ENCODE measurements around the gene SETX.

SETX gene

DNA sequence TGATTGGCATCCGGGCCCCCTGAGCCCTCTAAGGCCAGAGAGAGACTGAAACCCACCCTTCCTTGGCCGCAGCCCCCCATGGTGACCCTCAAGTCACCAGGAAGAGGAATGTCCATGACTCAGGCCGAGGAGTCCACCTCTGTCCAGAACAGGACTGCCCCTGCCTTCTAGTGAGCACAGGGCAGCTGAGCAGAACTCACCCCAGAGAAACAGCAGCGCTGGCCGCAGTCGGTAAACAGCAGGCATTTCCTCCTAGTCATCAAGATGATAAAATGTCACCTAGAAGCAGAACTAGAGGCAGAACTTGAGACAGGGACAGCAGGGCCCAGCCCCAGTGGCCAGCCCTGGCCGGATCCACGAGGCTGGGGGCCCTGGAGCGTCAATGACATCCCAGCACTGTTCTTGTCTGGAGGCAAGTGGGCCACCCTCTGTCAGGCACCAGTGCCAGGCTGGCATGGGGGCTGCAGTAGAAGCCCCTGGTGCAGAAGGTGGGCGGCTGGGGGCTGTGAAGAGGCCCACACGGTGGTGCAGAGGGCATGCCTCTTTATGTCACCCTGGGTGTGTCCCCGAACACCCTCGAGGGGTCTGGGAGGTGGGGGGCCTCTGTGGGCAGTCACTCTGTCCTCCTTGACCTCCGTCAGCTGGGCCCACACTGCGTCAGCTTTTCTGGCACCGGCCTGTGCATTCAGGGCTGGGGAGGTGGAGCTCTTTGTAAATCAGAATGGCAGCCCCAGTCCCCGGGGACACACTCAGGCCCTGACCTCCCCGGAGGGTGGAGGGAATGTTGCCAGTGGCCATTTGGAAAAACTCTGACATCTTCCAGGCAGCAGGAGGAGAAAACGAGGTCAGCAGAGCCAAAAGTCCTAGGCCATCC lies 110.0 kb downstream of the SETX start:
- Histone ChIP-seq H3K4me3 (ENCODE audit: low read length) (no peak overlapping the region), H3K9ac (ENCODE audit: low read length) (no peak overlapping the region), H3K4me1 (ENCODE audit: control insufficient read depth, insufficient read depth, low read length) (peaks cover 3% of the 10 kb centered on the region), H3K36me3 (ENCODE audit: control insufficient read depth, insufficient read depth, low read length, severe bottlenecking) (no peaks in the 10 kb centered on the region), H3K27me3 (replicated peaks; ENCODE audit: control insufficient read depth, insufficient read depth, low read length) (peaks cover 34% of the 10 kb centered on the region), H3K9me3 (ENCODE audit: control insufficient read depth, low read length) (no peaks in the 10 kb centered on the region)
- DNase-seq (ENCODE audit: low read depth): no peak

- peaks cover 3% of the 10 kb centered on the region for H3K4me1 ChIP-seq (ENCODE audit: control insufficient read depth, insufficient read depth, low read length)
- no peaks in the 10 kb centered on the region for H3K9me3 ChIP-seq (ENCODE audit: control insufficient read depth, low read length)
- H3K4me3 ChIP-seq (ENCODE audit: low read length): no peak overlapping the region
- H3K9ac ChIP-seq (ENCODE audit: low read length): no peak overlapping the region
- peaks cover 35% of the 10 kb centered on the region for H3K27me3 ChIP-seq (replicated peaks; ENCODE audit: control insufficient read depth, insufficient read depth, low read length)
- no peaks in the 10 kb centered on the region for H3K36me3 ChIP-seq (ENCODE audit: control insufficient read depth, insufficient read depth, low read length, severe bottlenecking)
- no peak for DNase-seq (ENCODE audit: low read depth)
Measured at GRCh38 chr9:132243156-132244074, 111.4 kb downstream of the SETX start.

GRCh38 chr9:132242621-132243155 lies 112.1 kb downstream of the SETX start:
- peaks cover 3% of the 10 kb centered on the region for H3K4me1 ChIP-seq (ENCODE audit: control insufficient read depth, insufficient read depth, low read length)
- H3K36me3 ChIP-seq (ENCODE audit: control insufficient read depth, insufficient read depth, low read length, severe bottlenecking): no peaks in the 10 kb centered on the region
- DNase-seq (ENCODE audit: low read depth): no peak
- peaks cover 36% of the 10 kb centered on the region for H3K27me3 ChIP-seq (replicated peaks; ENCODE audit: control insufficient read depth, insufficient read depth, low read length)
- no peaks in the 10 kb centered on the region for H3K9me3 ChIP-seq (ENCODE audit: control insufficient read depth, low read length)
- peak overlapping the region; percentile 69 for H3K4me3 ChIP-seq (ENCODE audit: low read length)
- no peak overlapping the region for H3K9ac ChIP-seq (ENCODE audit: low read length)

DNA sequence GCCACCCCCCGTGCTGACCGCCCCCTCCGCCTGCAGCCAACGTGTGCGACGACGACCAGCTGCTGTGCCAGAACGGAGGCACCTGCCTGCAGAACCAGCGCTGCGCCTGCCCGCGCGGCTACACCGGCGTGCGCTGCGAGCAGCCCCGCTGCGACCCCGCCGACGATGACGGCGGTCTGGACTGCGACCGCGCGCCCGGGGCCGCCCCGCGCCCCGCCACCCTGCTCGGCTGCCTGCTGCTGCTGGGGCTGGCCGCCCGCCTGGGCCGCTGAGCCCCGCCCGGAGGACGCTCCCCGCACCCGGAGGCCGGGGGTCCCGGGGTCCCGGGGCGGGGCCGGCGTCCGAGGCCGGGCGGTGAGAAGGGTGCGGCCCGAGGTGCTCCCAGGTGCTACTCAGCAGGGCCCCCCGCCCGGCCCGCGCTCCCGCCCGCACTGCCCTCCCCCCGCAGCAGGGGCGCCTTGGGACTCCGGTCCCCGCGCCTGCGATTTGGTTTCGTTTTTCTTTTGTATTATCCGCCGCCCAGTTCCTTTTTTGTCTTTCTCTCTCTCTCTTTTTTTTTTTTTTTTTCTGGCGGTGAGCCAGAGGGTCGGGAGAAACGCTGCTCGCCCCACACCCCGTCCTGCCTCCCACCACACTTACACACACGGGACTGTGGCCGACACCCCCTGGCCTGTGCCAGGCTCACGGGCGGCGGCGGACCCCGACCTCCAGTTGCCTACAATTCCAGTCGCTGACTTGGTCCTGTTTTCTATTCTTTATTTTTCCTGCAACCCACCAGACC lies 112.8 kb downstream of the SETX start:
- Histone ChIP-seq H3K4me3 (ENCODE audit: low read length) (peak overlapping the region; percentile 69), H3K27me3 (replicated peaks; ENCODE audit: control insufficient read depth, insufficient read depth, low read length) (peaks cover 42% of the 10 kb centered on the region)
- DNase-seq (ENCODE audit: low read depth): no peak

GRCh38 chr9:132241483-132241839 lies 113.3 kb downstream of the SETX start:
- H3K9me3 ChIP-seq (ENCODE audit: control insufficient read depth, low read length): no peaks in the 10 kb centered on the region
- H3K4me3 ChIP-seq (ENCODE audit: low read length): peak overlapping the region; percentile 67
- no peaks in the 10 kb centered on the region for H3K36me3 ChIP-seq (ENCODE audit: control insufficient read depth, insufficient read depth, low read length, severe bottlenecking)
- DNase-seq (ENCODE audit: low read depth): no peak
- H3K9ac ChIP-seq (ENCODE audit: low read length): no peak overlapping the region
- peaks cover 42% of the 10 kb centered on the region for H3K27me3 ChIP-seq (replicated peaks; ENCODE audit: control insufficient read depth, insufficient read depth, low read length)
- peaks cover 3% of the 10 kb centered on the region for H3K4me1 ChIP-seq (ENCODE audit: control insufficient read depth, insufficient read depth, low read length)

More for the DNA sequence above, 112.8 kb downstream of the SETX start:
- no peak overlapping the region for H3K9ac ChIP-seq (ENCODE audit: low read length)
- no peaks in the 10 kb centered on the region for H3K36me3 ChIP-seq (ENCODE audit: control insufficient read depth, insufficient read depth, low read length, severe bottlenecking)
- H3K4me1 ChIP-seq (ENCODE audit: control insufficient read depth, insufficient read depth, low read length): peaks cover 3% of the 10 kb centered on the region
- no peaks in the 10 kb centered on the region for H3K9me3 ChIP-seq (ENCODE audit: control insufficient read depth, low read length)

- peak; percentile 85 for DNase-seq (ENCODE audit: low read depth)
- Histone ChIP-seq H3K27me3 (replicated peaks; ENCODE audit: control insufficient read depth, insufficient read depth, low read length) (peaks cover 44% of the 10 kb centered on the region), H3K36me3 (ENCODE audit: control insufficient read depth, insufficient read depth, low read length, severe bottlenecking) (no peaks in the 10 kb centered on the region), H3K9ac (ENCODE audit: low read length) (no peak overlapping the region), H3K4me1 (ENCODE audit: control insufficient read depth, insufficient read depth, low read length) (peaks cover 3% of the 10 kb centered on the region), H3K9me3 (ENCODE audit: control insufficient read depth, low read length) (no peaks in the 10 kb centered on the region), H3K4me3 (ENCODE audit: low read length) (peak overlapping the region; percentile 67)
Measured at GRCh38 chr9:132240841-132241482, 113.8 kb downstream of the SETX start.

- Histone ChIP-seq H3K36me3 (ENCODE audit: control insufficient read depth, insufficient read depth, low read length, severe bottlenecking) (no peaks in the 10 kb centered on the region), H3K4me1 (ENCODE audit: control insufficient read depth, insufficient read depth, low read length) (peaks cover 3% of the 10 kb centered on the region), H3K4me3 (ENCODE audit: low read length) (no peak overlapping the region), H3K9ac (ENCODE audit: low read length) (no peak overlapping the region), H3K9me3 (ENCODE audit: control insufficient read depth, low read length) (no peaks in the 10 kb centered on the region), H3K27me3 (replicated peaks; ENCODE audit: control insufficient read depth, insufficient read depth, low read length) (peaks cover 45% of the 10 kb centered on the region)
- no peak for DNase-seq (ENCODE audit: low read depth)
Measured at GRCh38 chr9:132239999-132240840, 114.6 kb downstream of the SETX start.

GRCh38 chr9:132239518-132239917 lies 115.3 kb downstream of the SETX start:
- H3K4me3 ChIP-seq (ENCODE audit: low read length): no peak overlapping the region
- H3K36me3 ChIP-seq (ENCODE audit: control insufficient read depth, insufficient read depth, low read length, severe bottlenecking): no peaks in the 10 kb centered on the region
- peaks cover 51% of the 10 kb centered on the region for H3K27me3 ChIP-seq (replicated peaks; ENCODE audit: control insufficient read depth, insufficient read depth, low read length)
- H3K4me1 ChIP-seq (ENCODE audit: control insufficient read depth, insufficient read depth, low read length): peaks cover 3% of the 10 kb centered on the region
- H3K9ac ChIP-seq (ENCODE audit: low read length): no peak overlapping the region
- H3K9me3 ChIP-seq (ENCODE audit: control insufficient read depth, low read length): no peaks in the 10 kb centered on the region
- DNase-seq (ENCODE audit: low read depth): no peak

GRCh38 chr9:132238992-132239391 lies 115.8 kb downstream of the SETX start:
- Histone ChIP-seq H3K9ac (ENCODE audit: low read length) (no peak overlapping the region), H3K27me3 (replicated peaks; ENCODE audit: control insufficient read depth, insufficient read depth, low read length) (peaks cover 54% of the 10 kb centered on the region), H3K4me1 (ENCODE audit: control insufficient read depth, insufficient read depth, low read length) (peaks cover 3% of the 10 kb centered on the region), H3K36me3 (ENCODE audit: control insufficient read depth, insufficient read depth, low read length, severe bottlenecking) (no peaks in the 10 kb centered on the region), H3K4me3 (ENCODE audit: low read length) (no peak overlapping the region), H3K9me3 (ENCODE audit: control insufficient read depth, low read length) (no peaks in the 10 kb centered on the region)
- DNase-seq (ENCODE audit: low read depth): no peak
